Fibroblast of lung (primary cell): ENCODE data around the gene SLC9A8.

ENCODE experiments used
- EZH2 ChIP-seq: IDR thresholded peaks from 2 replicates; pipeline ENCODE4 v1.5.1; 2012; ENCODE audit warnings: low read length, control low read depth, mild to moderate bottlenecking; ENCODE audit errors: missing control alignments
- TF ChIP-seq, protein P1 (sequence below), 2 donors: IDR thresholded peaks in 1 of 2; conservative IDR thresholded peaks in 1 of 2; 1 replicate in 1 of 2; 2 replicates in 1 of 2; pipeline ENCODE4 v1.5.1; 2011 to 2012; ENCODE audit warnings: low read length in 2 of 2, control low read depth in 1 of 2, inconsistent platforms in 1 of 2, low read depth in 1 of 2, mild to moderate bottlenecking in 1 of 2

DNA sequence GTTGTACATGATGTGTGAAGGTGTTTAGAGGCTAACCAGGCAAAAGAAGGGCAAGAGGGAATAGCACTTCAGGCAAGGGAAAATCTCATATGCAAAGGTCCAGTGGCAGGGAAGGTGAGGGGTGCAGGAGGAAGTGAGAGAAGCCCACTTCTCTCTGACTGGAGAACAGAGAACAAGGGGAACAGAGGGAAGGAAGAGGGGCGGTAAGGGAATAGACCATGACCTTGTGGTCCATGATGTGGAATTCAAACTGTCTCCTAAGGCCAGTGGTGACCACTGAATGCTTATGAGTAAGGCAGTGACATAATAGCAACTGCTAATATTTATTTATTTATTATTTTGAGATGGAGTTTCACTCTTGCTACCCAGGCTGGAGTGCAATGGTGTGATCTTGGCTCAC, 20.6 kb upstream of the SLC9A8 start:
- TF ChIP-seq, protein P1, sequence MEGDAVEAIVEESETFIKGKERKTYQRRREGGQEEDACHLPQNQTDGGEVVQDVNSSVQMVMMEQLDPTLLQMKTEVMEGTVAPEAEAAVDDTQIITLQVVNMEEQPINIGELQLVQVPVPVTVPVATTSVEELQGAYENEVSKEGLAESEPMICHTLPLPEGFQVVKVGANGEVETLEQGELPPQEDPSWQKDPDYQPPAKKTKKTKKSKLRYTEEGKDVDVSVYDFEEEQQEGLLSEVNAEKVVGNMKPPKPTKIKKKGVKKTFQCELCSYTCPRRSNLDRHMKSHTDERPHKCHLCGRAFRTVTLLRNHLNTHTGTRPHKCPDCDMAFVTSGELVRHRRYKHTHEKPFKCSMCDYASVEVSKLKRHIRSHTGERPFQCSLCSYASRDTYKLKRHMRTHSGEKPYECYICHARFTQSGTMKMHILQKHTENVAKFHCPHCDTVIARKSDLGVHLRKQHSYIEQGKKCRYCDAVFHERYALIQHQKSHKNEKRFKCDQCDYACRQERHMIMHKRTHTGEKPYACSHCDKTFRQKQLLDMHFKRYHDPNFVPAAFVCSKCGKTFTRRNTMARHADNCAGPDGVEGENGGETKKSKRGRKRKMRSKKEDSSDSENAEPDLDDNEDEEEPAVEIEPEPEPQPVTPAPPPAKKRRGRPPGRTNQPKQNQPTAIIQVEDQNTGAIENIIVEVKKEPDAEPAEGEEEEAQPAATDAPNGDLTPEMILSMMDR (conservative IDR thresholded peaks at IDR 0.05 in 1 of 2, IDR thresholded peaks at IDR 0.05 in 1 of 2; ENCODE audit: low read depth in 1 of 2, low read length in 2 of 2), result no peak
- TF ChIP-seq EZH2, result no peak
